Measurements from ENCODE around the gene ARHGAP40.

Gene ARHGAP40

DNA sequence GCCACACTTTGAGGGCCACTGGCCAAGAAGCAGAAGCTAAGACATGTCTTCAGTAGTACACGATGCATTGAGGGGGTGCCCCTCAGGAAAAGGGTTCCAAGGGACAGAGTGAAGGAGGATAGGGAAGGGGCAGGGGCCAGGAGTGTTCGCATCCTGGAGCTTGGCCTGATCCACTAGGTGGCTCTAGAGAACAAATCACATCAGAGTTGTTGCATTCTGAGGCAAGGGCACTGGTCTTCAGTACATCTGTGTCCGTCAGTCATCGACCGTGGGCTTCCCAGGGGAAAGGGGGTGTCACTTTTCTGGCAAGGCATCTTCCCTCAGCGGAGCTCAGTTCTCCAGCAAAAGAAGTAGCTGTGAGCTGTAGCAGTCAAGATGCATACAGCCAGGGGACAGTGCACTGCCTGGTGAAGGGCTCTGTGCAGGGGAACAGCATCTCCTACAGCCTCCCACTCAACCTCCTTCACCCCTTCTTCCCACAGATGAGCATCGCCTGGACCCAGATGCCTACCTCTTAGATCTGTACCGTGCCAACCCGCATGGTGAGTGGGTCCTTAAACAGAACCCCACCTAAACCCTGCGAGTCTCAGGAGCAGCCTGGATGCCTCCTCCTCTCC is 47.8 kb downstream of the ARHGAP40 start:
- FAIRE-seq = no peak
- peak; percentile 61 for DNase-seq (ENCODE audit: low spot score)

DNA sequence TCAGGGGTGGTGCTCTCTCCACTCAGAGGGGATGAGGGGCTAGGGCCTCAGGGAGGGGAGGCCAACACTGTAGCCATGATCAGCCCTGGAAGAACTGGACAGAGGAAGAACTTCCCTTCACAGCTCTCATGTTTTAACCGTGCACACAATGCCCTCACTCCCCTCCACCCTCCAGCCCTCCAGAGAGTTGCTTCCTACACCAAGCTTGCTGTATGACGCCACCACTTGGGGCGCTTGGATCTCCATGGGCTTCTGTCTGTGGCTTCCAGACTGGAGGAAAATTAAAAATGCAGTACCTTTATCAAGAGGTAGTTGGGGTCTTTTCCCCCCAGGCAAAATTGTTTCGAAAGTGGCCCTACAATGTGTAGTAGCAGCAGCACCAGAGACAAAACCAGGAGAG is 48.4 kb downstream of the ARHGAP40 start:
- FAIRE-seq = no peak
- DNase-seq (ENCODE audit: low spot score) = no peak

DNA sequence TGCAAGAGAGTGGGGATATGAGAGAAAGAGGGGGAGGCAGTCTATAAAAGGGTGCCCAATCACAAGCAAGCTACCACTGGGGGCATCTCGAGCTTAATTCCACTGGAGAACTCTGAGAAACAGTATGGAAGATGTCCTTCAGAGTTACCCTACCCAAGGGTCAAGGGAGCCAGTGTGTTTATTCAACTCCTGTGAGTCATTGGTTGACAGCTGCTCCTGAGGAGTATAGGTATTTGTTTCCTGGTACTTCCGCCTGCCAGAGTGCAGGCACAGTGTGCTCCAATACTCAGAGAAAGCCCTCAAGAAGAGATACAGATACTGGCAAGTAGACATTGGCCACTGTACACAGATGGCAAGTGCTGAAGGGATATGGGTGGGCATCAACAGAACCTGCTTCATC is 49.5 kb downstream of the ARHGAP40 start:
- no peak for DNase-seq (ENCODE audit: low spot score)

DNA sequence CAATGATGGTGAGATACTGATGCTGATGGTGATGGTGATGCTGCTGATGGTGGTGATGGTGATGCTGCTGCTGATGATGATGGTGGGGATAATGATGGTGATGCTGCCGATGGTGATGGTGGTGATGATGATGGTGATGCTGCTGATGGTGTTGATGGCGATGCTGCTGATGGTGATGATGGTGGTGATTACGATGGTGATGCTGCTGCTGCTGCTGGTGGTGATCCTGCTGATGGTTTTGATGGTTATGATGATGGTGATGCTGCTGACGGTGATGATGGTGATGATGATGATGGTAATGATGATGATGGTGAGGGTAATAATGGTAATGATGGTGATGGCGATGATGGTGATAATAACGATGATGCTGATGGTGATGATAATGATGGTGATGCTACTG is 50.0 kb downstream of the ARHGAP40 start:
- peak; percentile 95 for FAIRE-seq
- no peak for DNase-seq (ENCODE audit: low spot score)

More for the DNA sequence above, 49.5 kb downstream of the ARHGAP40 start:
- no peak for FAIRE-seq

DNA sequence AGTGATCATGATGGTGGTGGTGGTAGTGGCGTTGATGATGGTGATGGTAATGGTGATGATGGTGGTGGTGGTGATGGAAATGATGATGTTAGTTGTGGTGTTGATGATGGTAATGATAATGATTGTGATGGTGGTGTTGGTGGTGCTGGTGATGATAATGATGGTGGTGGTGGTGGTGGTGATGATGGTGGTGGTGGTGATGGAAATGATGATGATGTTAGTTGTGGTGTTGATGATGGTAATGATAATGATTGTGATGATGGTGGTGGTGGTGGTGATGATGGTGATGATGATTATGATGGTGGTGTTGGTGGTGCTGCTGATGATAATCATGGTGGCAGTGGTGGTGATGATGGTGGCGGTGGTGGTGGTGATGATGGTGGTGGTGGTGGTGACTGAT is 51.4 kb downstream of the ARHGAP40 start:
- DNase-seq (ENCODE audit: low spot score) (no peak), FAIRE-seq (peak; percentile 100)

DNA sequence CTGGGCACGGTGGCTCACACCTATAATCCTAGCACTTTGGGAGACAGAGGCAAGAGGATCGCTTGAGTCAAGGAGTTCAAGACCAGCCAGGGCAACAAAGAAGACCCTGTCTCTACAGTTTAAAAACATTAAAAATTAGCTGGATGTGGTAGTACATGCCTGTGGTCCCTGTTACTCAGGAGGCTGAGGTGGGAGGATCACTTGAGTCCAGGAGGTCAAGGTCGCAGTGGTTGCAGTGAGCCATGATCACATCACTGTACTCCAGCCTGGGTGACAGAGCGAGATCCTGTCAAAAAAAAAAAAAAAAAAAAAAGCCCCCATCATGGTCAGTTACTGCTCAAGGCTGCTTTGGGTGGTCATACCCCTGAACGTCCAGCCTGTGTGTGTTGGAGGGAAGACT is 55.8 kb downstream of the ARHGAP40 start:
- DNase-seq (ENCODE audit: low spot score) (no peak), FAIRE-seq (no peak)

DNA sequence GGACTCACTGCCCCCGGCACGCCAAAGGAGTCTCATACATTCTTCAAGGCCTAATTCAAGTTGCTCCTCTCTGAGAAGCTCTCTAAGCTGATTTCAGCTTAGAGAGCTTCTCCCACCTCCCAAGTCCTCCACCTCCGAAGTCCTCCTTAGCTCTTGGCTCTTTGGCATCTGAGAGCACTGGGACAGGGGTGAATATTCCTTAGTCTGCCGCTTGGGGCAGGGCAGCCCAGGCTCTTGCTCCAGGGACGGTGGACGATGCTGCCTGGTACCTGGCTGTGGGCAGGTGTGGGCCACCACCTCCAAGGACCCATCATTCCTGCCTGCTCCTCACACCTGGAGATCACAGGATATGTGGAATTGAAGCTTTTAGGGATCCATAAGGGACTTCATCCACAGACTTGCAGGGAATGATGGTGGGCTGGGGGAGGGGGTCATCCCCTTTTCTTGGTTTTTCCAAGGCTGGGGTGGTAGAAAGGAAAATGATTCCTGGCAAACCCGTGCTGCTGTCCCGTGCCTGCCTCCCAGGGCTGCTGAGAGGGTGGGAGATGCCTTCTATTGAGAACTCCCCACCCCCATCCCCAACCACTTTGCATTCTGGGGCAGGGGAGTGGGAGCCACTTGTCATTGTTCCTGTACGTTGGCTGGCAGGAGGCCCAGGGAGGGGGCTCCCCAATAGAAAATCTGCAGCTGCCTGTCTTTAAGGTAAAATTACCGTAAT is 57.4 kb downstream of the ARHGAP40 start:
- FAIRE-seq (no peak), DNase-seq (ENCODE audit: low spot score) (peak; percentile 68)

DNA sequence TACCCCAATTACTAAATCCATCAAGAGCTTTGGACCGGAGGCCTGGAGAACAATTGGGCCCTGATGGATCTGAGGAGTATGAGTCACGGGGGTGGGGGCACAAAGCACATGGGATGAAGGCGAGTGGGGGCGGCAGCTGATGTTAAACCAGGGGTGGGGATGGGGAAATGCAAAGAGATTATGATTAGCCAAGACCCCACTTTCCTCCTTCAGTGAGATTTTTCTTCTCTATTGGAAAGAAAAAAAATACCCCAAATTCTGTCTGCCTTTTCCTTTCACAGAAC is 57.9 kb downstream of the ARHGAP40 start:
- no peak for DNase-seq (ENCODE audit: low spot score)
- no peak for FAIRE-seq

DNA sequence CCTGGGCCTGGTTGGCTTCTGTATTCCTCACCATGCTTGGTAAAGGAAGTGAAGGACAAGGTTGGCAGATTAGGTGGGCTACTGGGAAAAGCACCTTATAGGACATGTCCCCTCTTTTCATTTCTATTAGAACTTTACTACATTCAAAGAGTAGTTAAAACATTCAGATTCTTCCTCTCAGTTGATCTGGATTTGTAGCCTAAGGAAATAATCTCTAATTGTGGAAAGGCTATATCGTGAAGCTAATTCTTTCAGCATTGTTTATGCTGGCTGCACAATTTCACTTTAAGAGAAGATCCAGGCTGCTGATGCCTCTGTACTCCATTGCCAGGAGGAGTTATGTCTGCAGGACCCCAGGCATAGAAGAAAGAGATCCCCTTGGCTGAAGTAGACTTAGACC is 58.8 kb downstream of the ARHGAP40 start:
- DNase-seq (ENCODE audit: low spot score) (no peak), FAIRE-seq (no peak)

DNA sequence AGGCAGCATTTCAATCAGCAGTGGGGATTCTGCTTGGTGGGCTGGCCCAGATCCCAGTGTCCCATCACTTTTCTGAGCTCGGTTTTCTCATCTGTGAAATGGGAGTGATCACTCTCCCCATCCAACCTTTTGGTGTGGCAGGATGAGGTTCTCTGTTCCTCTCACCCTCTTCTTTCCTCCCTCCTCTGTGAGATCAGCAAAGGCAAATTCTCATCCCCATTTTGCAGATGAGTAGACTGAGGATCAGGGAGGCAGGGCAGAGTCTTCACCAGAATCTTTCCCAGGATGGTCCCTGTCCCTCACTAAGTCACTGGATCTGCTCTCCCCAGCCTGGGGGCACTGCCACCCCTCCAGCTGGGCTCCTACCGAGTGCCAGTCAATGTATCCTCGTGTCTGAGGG is 62.1 kb downstream of the ARHGAP40 start:
- no peak for FAIRE-seq
- no peak for DNase-seq (ENCODE audit: low spot score)

DNA sequence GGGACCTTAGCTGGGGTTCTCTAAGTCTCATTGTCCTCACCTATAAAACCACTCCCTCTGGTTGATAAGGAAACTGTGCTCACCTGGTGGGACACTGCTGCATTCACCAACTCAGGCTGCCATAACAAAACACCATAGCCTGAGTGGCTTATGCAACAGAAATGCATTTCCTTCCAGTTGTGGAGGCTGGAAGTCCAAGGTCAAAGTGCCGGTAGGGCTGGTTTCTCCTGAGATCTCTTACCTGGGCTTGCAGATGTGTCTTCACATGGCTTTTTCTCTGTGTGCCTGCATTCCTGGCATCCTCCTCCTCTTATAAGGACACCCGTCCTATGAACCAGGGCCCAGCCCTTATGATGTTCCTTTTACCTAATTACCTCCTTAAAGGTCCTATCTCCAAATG is 62.7 kb downstream of the ARHGAP40 start:
- FAIRE-seq = no peak
- DNase-seq (ENCODE audit: low spot score) = no peak

DNA sequence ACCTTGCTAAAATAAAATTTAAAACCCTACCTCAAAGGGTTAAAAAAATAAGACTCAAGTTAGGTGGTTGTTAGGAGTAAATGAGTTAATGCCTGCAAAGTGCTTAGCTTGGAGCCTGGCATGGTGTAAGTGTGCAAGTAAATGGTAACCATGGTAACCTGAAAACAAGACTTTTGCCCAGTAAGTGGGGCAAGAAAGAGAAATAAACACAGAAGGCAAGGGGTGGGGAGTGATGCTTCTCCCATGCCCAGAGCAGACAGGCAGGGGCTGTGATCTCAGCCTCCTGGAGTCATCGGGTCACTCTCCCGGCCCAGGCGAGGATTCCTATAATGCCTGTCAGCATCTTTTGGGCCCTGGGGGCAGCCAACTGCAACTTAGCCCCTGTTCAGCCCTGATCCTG is 63.5 kb downstream of the ARHGAP40 start:
- DNase-seq (ENCODE audit: low spot score) = no peak

DNA sequence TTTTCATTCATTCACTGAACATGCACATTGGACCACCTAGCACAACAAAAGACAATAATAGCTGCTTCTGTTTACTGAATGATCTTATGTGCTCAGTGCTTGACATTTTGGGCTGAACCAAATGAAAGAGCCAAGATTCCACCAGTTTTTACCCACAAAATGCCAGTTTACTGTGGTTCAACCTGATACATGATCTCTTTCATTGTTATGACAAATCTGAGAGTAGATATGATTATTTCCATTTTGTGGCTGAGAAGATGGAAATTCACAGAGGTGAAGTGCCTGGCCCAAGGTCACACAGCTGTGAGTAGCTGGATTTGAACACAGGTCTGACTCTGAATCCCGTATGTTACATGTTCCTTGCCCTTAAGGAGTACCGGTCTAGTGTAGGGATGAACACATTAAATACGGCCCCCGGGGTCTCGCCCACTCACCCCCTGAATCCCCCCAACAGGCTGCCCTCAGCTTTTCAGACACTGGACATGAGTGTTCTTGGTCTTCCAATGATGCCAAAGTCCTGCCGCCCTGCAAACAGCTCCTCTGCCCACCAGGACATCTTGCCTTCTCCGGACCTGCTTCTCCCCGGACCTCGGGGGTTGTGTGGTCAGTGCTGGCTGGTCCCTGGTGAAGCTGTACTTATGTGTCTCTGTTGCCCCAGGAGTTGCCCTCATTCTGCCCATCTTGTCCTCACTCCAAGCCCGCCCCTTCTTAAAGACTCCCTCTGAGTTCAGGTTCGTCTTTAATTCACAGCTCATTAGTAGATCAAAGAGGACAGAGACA is 64.1 kb downstream of the ARHGAP40 start:
- peak; percentile 42 for FAIRE-seq
- no peak for DNase-seq (ENCODE audit: low spot score)

More for the DNA sequence above, 63.5 kb downstream of the ARHGAP40 start:
- FAIRE-seq = no peak

DNA sequence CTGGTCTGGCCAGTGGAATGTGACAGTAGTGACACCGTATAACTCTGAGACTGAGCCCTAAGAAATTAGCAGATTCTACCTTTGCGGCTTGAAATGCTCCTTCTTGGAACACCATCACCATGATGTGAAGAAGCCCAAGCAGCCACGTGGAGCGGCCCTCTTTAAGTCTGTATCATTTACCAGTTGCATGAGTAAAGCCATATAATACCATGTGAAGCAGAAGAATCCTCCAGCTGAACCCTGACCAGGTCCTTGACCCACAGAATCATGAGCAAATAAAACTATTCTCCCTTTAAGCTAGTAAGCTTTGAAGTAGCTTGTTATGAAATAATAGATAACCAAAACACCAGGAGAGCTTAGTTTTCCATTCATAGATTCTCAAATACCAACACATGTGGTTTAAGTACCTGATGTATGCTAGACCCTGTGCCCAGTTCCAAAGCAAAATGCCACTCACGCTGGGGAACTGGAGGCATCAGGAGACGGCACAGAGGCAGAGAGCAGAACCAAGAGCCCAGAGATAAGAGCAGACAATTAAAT is 65.9 kb downstream of the ARHGAP40 start:
- DNase-seq (ENCODE audit: low spot score) (no peak), FAIRE-seq (no peak)

DNA sequence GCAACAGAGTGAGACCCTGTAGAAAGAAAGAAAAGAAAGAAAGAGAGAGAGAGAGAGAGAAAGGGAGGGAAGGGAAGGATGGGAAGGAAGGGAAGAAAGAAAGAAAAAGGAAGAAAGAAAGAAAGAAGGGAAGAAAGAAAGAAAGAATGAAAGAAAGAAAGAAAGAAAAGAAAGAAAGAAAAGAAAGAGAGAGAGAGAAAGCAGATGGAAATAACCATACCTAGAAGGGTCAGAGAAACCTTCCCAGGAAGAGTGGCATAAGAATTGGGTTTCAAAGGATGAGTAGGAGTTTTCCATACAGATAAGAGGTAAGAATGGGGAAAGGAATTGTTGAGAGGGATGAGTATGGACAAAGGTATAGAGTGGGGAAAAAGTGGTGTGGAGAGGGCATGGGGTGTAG is 68.1 kb downstream of the ARHGAP40 start:
- DNase-seq (ENCODE audit: low spot score) (no peak), FAIRE-seq (no peak)

DNA sequence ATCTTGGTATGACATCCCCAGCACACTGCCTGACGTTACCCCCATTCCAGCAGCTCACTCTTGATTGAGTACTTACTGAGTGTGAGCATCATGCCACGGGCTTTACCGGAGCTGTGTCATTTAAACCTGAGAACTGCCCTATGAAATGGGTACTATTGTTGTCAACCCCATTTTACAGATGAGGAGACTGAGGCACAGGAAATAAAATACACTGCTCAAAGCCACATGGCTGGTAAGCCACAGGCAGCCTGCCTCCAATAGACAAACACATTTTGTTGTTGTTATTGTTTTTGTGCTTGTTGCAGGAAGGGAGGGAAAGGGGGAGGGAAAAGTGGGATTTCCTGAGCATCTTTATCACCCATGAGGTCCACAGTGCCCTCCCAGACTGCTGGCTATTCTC is 69.2 kb downstream of the ARHGAP40 start:
- FAIRE-seq (no peak), DNase-seq (ENCODE audit: low spot score) (no peak)

DNA sequence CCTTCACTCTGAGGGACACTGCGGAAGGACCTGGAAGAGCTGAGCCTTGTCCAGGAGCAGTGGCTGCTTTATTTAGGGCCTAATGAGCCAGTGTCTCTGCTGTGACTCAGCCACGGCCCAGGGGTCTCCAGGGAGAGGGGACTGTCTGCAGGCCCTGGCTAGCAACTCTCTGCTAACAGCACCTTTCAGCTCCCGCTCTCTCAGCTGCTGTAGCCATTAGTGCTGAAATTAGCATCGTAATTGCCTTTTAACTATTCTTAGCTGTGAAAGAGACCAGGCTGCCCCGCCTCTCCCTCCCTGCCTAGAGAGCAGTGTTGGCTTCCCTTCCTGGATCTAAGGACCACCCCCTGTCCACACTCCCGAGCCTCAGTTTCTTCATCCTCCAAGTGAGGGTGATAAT is 69.6 kb downstream of the ARHGAP40 start:
- DNase-seq (ENCODE audit: low spot score) (no peak), FAIRE-seq (no peak)

DNA sequence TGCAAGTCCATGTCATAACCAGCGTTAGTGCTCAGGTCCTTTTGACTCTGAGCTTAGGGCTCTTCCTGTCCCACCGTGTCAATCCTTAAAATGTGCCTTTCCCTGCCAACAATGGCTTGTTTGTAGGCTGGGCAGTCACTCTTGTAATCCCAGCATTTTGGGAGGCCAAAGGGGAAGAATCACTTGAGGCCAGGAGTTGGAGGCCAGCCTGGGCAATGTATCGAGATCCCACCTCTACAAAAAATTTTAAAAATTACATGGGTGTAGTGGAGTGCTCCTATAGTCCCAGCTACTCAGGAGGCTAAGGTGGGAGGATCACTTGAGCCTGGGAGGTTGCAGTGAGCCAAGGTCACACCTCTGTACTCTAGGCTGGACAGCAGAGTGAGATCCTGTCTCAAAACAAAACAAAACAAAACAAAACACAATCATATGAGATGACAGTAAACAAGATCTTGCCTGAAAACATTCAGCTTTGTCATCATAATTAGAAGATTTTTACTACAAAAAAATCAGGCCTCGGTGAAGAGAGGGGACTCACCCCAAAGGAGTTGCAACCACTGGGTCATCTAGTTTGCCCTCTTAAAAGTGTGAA is 70.2 kb downstream of the ARHGAP40 start:
- FAIRE-seq (no peak), DNase-seq (ENCODE audit: low spot score) (no peak)

DNA sequence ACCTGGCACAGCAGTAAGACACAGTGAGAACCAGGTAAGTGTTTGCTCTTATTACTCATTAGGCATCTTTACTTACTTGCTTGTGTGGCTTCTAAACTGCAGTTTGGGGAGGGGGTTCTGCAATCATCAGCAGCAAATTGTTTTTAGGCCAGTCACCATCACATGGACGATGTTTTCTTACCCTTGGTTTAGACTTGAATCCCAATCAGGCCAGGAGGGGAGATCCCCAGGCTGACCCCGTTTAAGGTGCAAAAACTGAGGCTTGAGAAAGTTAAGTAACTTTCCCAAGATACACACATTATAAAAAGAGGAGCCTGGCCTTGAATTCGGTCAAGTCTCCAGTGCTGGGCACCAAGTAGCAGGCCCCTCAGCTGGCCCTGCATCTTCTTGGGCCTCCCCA is 70.9 kb downstream of the ARHGAP40 start:
- FAIRE-seq = no peak
- DNase-seq (ENCODE audit: low spot score) = no peak

DNA sequence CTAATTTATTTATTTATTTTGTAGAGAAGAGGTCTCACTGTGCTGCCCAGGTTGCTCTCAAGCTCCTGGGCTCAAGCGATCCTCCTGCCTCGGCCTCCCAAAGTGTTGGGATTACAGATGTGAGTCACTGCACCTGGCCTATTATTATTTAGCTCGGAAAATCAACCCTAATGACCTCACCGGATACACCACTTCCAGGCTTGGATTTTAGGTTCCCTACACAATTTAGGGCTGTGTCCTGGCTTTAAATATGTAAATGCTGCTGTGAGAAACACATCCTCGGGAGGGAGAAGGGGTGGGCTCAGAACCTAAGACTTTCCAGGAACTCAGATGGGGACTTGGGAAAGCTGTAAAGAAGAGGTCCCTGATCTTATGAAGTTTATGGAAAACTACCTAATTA is 71.7 kb downstream of the ARHGAP40 start:
- DNase-seq (ENCODE audit: low spot score) (no peak), FAIRE-seq (no peak)

DNA sequence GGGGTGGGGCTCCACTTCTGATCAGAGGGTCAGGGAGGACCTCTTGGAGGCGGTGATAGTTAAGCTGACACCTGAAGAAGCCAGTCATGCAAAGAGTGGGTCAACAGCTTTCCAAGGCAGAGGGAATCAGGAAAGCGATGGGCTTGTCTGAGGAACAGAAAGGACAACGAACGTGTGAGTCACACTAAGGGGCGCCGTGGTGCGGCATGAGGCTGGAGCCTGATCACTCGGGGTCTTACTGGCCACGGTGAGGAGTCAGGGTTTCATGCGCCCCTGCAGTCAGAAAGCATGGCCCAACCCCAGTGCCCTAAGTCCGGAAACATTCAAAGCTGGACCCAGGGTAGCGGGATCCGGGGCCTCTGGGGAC is 72.1 kb downstream of the ARHGAP40 start:
- DNase-seq (ENCODE audit: low spot score) (peak; percentile 30), FAIRE-seq (peak; percentile 5)

DNA sequence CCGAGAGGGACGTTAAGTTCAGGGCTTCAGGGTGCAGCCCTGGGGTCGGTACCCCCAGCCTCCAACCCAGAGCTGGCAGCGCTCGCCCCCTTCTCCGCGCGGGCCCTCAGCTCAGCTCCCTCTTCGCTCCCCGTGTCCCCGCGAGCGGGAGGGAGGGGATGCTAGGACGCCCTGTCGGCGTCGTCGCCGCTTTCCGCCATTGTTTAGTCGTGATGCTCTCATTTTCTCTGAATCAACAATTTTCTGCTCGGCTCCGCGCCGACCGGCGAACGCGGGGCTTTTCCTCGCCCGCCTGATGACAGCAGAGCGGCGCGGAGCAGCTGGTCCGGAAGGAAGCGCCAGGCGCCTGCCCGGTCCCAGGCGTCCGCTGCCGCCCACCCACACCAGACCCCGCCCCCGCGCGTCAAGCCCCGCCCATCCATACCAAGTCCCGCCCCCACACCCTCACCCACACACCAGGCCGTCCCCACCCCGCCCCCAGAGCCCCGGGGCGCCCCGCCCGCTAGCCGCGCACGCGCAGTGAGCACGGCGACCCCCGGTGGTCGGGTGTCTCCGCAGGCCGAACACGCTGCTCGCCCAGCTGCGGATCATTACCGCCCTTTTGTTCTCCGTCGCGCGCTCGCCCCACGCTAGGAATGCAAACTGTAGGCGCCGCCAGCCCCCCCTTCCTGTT is 72.6 kb downstream of the ARHGAP40 start:
- peak; percentile 88 for DNase-seq (ENCODE audit: low spot score)
- FAIRE-seq = no peak

Measured in urothelium cell line (cell line).